Fibroblast of skin of right biceps (primary cell): ENCODE data around the gene KAZALD1.

Source experiments
- DNase-seq: peaks from one replicate; pipeline ENCODE4 v3.0.0-alpha.2; 2013

The KAZALD1 gene

DNA sequence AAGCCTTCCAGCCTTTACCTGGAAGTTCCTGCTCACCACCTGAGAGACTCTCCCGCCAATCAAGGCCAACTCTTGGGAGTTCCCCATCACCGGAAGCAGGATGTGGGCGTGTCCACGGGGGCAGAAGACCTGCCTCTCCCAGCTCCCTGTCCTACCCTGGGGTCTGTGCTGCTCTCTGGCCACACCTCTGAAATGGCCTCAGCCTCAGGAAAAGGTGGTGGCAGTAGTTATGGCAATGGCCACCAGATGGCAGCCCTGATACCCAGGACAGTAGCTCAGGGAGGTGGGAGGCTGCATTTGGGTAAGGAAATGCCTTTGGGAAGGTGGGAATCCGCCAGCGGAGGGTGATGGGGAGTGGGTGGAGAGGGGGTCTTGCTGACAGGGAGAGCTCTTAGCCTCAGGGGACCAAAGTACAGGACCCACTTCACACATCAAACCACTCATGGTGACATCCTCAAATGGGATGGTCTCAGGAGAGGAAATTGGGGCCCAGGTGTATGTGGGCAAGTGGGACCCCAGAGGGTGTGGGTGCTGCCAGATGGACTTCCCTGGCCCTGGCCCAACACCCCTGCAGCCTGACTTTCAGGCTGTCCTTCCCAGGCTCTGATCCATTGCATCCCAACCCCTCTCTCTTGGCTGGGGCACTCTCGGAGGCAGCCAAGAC lies 33.9 kb downstream of the KAZALD1 start:
- DNase-seq, result peak; percentile 55

DNA sequence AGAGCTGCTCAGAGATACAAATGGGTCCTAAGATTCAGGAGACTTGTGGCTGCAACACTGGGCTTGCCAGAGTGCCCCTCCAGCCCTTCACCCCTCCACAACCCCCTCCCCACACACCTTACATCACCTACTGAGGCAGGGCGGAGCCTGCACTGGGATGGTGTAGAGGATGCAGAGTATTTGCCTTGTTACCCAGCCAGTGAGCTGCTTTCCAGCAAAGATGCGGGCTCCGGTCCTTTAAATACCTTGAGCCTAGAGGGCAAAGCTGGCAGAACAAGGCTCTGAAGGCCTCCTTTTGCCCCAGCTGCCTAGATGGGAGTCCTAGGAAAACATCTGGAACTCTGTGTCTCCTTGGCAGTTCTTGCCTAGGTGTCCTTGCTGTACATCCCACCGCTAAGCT lies 34.6 kb downstream of the KAZALD1 start:
- DNase-seq, result no peak

GRCh38 chr10:101097881-101098280 lies 36.1 kb downstream of the KAZALD1 start:
- DNase-seq, result peak; percentile 9

DNA sequence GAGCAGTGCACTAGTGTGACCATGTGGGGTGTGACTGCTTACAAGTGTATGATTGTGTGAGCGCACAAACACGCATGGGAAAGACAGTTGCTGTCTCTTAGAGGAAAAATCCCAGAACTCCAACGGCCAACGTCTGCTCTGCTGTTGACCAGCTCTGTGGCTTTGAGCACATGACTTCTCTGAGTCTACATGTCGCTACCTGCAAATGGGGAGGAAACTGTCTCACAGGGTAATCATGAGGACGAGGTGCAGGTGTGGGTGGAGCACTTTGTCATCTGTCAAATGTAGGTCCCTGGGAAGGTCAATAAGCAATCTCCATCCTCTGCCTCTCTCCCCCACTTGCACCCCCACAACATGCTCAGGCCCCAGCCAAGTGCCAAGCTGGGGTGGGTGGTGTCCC lies 38.1 kb downstream of the KAZALD1 start:
- DNase-seq, result no peak

DNA sequence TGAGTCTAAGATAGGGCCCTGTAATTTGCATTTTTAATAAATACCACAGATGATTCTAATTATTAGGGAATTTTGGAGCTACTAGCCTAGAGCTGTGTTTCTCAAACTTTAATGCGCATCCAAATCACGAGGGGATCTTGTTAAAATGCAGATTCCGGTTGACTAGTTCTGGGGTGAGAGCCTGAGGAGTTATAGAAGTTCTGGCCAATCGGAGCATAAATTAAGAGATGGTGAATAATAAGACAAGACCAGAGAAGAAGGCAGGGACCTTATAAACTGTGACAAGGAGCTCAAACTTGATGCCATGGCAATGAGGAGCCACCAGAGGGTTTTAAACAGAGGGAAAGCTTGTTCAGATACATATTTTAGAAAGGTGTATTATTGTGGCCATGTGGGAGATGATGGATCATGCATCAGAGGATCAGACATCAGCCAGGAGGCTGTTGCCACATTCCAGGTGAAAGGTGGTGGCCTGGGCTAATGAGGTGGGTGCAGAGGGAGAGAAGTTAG lies 39.6 kb downstream of the KAZALD1 start:
- DNase-seq, result no peak

- no peak for DNase-seq
Observed at GRCh38 chr10:101103430-101103829, 41.6 kb downstream of the KAZALD1 start.

DNA sequence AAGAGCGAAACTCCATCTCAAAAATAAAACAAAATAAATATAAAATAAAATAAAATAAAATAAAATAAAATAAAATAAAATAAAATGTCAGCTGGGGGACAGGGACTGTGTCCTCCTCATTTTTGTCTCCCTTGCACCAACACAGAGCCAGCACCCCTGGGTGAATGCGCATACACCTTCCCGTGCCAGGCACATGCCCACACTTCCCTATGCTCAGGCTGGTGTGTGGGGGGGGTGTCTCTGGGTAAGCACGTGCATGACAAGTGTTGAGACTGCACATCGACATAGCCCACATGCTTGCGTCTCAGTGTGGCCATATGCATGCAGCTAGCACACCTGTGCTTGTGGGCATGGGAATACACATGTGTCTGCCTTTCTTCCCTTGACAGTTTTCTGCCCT lies 44.6 kb downstream of the KAZALD1 start:
- DNase-seq, result no peak

DNA sequence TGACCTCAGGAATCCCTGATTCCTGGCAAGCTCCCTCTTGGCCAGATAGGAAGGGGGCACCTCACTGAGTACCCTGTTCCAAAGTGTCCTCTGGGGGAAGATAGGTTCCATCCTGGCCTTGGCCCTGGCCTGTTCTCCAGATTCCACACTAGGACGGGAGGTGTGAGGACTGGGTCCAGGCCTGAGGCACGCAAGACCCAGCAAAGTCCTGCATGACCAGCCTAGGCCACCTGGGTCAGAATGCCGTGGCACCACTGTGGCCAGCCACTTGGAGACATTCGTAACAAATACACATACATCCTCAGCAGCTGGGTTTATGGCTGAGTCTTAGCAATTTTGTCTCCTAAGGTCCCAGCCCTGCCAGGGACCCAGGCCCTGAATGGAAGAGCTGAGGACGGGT lies 46.0 kb downstream of the KAZALD1 start:
- DNase-seq, result no peak

DNA sequence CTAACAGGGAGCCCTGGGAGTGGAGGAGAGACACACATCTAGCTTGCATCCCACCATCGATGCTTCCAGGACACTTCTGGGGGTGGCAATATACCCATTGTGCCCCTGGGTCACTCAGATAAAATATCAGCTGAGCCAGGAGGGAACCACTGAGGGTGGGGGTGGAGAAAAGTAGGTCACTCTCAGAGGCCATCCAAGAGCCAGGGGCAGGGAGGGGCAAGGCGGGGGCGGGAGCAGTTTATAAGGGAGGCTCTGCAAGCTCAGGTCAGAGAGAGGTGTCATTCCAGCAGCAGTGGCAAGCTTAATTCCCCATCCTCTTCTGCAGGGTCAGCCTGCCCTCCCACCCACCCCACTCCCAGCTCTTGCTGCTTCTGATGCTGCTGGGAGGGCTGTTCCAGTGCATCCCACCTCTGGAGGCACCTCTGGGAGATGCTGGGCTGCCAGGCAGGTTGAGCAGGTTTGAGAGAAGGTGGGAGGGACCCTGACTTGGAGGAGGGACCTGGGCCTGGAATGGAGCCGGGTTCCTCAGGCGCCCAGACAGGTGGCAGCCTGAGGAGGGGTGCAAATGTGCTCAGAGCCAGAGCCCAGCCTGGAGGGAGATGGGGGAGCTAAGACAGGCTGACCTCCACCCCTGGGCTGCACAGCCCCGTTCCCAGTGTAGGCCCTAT lies 49.2 kb downstream of the KAZALD1 start:
- DNase-seq, result no peak

DNA sequence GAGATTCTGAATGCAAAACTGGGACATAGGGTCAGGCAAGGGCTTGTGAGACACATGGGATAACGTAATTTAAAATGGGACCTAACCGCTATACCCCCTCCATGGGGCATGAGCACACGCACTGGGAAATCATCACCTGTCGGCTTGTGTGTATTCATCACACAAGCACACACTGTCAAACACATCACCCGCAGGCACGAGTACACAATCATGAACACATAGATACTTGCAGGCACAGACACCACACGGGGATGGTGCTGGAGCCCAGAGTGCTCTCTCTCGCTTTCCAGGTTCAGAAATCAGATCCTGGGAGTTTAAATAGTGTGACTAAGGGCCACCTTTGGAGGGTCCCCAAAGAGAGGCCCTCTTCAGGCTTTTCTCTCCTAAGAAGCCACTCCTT lies 49.8 kb downstream of the KAZALD1 start:
- no peak for DNase-seq

GRCh38 chr10:101112799-101113594 lies 51.2 kb downstream of the KAZALD1 start:
- DNase-seq, result no peak

GRCh38 chr10:101113890-101114403 lies 52.2 kb downstream of the KAZALD1 start:
- no peak for DNase-seq

- no peak for DNase-seq
Observed at GRCh38 chr10:101114646-101115045, 52.9 kb downstream of the KAZALD1 start.
